Stimulated activated CD4-positive, alpha-beta T cell treated with anti-CD3 and anti-CD28 coated beads, Interleukin-4, amount 100 ng/mL, for 48 hours (primary cell): ENCODE results near the gene HNRNPA3.
A peak's percentile ranks its signal among the peaks of the same experiment; 100 is the strongest.
"Not testable (repeated sequence)": the region's sequence is repeated elsewhere in the genome, so short reads cannot be mapped to it uniquely, and the experiment has no call there.

Experiments
- DNase-seq, 2 donors: peaks; one replicate each; pipeline ENCODE4 v3.0.0-alpha.2; 2020; ENCODE audit warnings: low read depth in 2 of 2

The HNRNPA3 gene

DNA sequence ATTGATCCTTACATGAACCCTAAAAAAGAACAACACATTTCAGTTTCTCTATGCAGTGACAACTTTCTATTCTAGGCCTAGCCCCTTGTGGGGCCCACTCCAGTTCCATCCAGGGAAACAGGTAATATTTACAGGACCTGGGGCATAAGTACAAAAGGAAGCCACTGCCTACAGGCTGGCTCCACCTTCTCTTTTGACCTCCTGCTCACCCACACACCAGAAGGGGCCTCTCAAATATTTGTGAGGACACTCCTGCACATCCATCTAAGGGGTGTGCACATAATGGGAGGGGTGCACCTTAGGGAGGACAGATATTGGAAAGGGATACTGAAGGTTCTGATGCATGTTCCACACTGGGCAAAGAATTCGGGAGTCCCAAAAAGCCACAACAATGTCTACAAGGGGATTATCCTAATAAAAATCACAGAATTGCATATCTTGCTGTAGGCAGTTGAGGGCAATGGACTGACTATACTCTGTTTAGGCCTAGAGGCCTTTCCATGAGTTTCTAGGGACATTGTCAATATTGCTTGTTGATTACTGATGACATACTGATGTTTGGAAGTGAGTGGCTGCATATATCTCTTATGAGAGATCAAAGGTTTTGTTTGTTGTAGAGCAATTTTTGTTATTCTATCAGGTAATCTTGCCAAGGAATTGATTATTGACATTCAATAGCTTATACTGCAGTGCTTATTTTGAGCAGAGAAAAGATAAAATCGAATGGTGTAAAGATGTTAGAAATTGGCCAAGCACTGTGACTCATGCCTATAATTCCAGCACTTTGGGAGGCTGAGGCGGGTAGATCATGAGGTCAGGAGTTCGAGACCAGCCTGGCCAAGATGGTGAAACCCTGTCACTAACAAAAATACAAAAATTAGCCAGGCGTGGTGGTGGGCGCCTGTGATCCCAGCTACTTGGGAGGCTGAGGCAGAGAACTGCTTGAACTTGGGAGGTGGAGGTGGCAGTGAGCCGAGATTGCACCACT lies 23.8 kb upstream of the HNRNPA3 start:
- no peak for DNase-seq

DNA sequence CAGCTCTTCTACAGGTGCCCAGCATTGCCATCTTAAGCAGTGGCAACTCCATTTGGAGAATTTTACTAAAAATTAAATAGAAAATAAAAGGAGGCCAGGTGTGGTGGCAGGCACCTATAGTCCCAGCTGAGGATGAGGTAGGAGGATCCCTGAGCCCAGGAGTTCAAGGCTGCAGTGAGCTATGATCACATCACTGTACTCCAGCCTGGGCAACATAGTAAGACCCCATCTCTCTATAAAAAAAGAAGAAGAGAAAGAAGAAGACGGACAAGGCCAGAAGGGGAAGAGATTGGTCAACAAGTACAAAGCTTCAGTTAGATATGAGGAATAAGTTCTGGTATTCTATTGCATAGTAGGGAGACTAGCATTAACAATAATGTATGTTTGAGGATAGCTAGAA lies 21.7 kb upstream of the HNRNPA3 start:
- no peak for DNase-seq

DNA sequence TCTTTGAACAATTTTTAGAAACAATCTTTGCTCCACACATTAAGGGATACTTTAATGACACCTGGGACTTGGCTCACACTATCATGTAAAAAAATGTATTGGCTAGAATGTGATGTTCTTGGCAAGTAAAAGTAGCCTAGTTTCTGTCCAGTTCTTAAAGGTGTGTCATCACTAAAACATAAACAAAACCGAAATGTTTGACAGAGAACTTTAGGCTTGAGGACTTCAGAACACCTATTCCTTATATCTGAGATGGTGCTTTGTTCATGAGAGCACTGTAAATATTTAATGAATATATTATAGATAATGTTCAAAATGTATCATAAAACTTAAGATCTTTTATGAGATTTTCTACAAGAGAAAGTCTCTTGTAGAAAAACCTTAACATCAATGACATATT lies 19.8 kb upstream of the HNRNPA3 start:
- no peak for DNase-seq

DNA sequence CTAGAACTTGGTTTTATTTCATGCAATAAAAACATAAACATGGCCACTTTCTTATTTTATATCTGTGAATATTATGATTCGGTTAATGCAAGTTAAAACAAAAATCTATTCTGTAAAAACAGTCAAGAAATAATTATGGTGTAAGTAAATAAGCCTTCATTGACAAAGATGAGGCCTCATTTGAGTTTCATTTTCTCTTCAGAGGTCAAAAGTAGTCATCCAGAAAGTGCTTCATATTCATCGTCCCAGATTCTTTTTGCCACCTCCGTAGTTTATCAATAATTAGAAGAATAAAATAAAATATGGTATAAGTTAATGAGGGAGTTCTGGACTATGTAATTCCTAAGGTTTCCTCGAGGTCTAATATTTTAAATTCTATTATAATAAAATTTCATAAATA lies 19.4 kb upstream of the HNRNPA3 start:
- no peak for DNase-seq

DNA sequence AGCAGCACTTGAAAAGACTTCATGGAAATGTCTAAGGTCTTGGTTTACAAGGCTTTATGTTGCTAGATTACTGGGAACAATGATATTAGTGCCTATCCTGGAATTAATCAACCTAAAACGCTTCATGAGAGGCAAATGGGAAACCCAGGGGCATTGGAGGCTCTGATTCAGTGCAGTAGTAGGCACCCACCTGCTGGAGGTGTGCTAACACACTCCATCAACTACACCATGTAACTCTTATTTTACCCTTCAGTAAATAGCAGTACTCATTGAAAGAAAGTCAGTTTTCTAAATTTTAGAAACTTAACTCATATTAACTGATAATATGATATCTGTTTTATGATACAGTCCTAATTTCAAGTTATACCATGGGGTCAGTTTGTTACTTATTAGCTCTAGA lies 17.4 kb upstream of the HNRNPA3 start:
- no peak for DNase-seq

DNA sequence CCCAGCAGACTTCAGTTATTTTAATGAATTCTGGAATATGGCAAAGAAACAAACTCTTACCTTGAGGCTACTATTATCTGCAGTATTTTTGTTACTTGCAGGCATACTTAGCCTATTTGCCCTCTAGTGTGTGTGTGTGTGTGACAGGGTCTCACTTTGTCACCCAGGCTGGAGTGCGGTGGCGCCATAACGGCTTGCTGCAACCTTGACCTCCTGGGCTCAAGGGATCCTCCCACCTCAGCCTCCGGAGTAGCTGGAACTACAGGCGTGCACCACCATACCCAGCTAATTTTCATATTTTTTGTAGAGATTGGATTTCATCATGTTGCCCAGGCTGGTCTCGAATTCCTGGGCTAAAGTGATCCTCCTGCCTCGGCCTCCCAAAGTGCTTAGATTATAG lies 12.2 kb upstream of the HNRNPA3 start:
- DNase-seq: not testable (repeated sequence)

DNA sequence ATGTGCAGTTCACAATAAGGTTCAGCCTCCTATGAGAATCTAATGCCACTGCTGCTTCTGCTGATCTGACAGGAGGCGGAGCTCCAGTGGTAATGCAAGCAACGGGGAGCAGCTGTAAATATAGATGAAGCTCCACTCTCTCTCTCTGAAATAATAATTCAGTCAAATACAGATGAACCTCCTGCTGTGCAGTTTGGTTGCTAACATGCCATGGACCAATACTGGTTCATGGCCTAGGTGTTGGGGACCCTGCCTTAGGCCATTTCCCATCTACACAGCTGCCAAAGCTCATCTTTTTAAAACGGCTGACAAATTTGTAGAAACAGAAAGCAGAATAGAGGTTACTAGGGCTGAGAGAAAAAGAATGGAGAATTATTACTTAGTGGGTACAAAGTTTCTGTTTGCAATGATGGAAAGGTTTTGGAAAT lies 10.7 kb upstream of the HNRNPA3 start:
- no peak for DNase-seq

DNA sequence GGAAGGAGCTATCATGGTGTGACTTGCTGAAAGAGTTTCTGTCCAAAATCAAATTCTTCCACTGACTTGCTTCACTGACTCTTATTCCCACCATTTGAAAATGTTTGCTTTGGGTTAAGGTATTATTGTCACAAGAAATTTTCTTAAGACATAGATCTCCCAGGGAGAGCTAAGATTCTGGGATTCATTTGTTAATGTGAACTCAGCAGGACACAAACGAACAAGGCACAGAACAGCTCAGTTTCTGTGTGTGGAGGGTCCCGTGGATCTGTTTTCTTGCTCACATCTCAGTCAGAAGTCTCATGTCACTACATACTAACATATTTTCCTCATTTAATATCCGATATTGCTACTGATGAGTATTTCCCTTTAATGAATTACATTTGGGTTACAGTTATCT lies 8.2 kb upstream of the HNRNPA3 start:
- DNase-seq: no peak

DNA sequence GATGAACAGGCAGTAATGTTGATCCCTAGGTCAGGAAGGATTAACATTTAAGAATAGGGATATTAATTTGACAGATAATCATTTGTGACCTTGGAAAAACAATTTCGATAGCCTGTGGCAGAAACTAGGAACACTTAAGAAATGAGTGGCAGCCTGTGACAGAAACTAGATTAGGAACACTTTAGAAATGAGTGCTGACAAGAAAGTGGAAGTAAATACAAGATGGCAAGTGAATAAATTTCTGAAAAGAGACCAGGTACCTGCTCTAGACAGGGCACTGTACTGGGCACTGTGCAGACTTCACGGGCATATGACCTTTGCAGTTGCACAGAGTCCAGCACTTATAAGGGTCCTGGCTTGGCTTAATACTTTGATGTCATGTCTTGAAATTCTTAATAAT lies 5.5 kb upstream of the HNRNPA3 start:
- no peak for DNase-seq

DNA sequence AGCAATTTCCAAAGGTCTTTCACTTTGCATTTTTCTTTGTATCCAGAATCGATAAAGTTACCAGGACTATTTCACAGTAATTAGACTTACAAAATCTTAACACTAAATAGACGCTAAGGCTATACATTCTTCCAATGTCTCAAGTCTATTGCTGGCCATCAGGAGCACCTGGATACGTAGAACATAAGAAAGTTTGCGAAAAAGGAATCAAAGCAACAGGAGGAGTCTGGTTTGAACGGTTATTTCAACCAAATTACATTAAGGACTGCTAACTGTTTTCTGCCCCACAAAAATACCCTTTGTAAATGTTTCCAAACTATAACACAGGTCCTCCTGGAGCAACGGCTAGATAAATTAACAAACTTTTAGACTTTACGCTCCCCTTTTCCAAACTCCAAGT lies 1.4 kb upstream of the HNRNPA3 start:
- DNase-seq: no peak

DNA sequence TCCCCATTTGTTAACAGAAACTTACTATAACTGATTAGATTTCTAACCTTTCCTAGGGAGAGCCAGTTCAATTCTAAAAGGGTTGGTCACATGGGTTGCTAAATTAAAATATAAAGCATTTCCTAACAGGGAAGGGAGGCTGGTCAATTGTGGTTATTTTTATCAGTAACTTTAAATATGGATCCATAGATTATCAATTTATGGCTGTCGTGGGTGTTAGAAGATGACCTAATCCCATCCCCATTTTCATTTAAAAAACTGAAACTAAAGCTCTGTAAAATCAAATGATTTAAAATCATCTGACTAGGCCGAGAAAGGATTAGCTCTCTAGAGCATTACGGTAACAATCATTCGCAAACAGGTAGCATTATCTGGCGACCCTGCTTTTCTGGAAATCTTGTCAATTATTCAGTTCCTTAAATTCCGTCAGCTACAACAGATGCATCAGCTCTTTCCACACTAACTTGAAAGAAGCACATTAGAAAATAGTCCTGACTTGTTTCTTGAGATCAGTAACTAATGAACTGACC lies 953 bp upstream of the HNRNPA3 start:
- no peak for DNase-seq

DNA sequence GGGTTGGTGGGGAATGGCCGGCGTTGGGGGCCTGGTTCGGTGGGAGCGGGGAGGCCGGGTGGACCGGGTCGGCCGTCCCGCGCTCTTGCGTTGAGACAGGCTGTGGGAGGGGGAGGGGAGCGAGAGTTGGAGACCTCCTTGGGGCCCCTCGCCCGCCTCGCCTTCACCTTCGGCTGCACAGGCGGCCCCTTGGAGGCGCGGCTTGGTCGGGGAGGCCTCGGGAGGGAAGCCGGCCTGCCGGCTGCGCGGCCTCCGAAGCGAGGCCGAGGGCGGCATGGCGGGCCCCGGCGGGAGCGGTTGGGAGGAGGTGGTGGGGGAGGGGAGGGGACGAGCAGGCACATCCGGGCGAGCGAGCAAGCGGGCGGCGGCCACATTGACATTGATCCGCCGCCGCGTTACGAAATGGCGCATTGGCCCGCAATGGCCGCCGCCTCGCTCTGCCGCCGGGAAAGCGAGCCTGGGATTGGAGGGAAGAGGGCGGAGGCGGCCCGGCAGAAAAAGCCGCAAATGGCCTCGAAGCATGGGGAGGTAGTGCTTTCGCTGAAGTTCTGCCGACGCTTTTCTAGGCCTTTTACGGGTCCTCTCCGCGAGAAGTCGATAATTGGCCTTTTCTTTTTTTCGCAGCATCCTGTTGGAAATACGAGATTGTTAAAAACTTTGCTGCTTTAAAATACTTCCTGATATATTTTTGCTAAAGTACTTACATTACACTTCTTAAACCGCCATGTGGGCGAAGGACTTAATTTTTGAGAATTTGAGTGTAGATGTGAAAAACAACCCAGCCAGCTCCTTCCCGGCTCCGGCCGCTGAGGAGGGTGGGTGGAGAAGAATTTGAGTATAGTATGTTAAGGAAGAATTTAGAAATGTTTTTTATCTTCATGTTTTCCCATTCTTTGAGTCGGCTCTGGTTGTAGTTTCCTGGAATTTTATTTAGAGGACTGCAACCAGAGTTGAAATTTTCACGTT lies 580 bp downstream of the HNRNPA3 start:
- DNase-seq: peak; percentile 91 to 92

DNA sequence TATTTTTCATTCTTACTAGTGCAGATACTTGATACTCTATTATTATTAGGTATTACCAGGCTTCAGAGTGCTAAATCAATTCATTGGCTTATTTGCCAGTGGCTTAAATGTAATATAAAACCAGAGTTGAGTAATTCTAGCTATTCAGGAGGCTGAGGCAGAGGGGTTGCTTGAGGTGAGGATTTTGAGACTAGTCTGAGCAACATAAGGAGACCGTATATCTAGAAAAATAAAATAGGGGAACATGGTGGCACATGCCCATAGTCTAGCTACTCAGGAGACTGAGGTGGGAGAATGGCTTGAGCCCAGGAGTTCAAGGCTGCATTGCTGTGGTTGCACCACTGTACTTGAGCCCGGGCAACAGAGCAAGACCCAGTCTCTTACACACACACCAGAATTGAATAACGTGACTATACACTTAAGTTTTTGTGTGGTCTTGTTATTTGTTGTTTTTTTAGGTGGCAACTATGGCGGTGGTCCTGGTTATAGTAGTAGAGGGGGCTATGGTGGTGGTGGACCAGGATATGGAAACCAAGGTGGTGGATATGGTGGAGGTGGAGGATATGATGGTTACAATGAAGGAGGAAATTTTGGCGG lies 4.8 kb downstream of the HNRNPA3 start:
- no peak for DNase-seq

DNA sequence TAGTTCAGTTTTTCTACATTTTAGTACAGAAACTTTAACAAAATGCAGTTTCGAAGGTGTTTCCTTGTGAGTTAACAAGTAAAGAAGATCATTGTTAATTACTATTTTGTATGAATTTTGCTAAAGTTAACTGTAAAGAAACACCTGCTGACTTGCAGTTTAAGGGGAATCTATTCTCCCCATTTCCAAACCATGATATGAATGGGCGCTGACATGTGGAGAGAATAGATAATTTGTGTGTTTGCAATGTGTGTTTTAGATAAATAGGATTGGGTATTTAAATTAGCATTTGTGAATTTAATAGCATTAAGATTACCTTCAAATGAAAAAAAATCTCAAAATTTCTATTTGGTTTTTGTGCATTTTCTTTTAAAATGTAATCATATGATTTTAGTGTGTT lies 7.2 kb downstream of the HNRNPA3 start:
- not testable (repeated sequence) for DNase-seq

DNA sequence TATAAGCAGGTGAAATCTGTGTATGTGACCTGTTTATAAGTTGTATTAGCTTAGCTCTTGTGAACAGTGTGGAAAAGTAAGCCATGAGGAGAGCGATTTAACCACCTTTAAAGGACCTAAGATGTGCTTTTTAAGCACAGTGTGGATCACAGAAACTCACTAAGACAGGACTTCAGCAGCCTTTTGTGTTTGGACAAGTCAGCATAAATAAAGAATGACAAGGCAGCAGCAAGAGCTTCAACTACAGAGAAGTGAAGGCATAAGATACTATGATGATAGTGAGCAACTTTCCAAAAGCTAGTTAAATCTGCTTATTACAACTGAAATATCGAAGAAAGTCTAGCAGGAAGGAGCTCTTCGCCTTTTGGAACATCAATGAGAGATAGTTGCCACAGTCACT lies 8.9 kb downstream of the HNRNPA3 start:
- no peak for DNase-seq

DNA sequence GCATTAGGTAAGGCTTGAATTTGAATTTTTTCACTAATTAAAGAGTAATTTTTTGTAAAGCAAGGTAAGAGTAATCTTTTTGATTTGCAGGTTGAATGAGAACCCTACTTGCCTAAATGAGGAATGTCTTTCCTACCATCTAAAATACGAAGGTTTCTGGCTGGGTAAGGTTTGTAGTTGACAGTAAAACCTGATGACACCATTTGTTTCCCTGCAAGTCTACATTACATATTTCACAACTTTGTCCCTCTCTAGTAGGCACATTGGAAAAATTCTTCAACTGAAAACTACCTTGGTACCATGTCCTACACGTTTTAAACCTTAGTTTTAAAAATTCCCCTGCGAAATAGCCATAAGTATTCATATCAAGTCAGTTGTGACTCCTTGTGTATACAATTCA lies 9.4 kb downstream of the HNRNPA3 start:
- no peak for DNase-seq

DNA sequence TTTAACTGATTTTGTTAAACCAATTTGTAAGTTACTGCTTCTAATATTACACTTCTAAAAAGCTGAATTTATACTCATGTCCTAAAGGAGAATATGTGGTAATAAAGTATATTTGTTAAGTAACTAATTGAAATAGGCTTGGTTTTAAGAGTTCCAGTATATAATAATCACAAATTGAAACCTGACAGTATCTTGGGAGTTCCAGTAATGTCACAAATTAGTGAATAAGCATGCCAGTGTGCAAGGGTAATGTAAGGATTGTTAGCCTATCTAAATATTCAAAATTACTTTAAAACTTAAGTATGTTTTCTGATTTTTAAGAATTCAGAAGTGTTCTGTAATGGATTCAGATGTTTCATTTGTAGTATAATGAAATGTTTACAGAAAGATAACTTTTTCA lies 10.8 kb downstream of the HNRNPA3 start:
- DNase-seq: not testable (repeated sequence)

DNA sequence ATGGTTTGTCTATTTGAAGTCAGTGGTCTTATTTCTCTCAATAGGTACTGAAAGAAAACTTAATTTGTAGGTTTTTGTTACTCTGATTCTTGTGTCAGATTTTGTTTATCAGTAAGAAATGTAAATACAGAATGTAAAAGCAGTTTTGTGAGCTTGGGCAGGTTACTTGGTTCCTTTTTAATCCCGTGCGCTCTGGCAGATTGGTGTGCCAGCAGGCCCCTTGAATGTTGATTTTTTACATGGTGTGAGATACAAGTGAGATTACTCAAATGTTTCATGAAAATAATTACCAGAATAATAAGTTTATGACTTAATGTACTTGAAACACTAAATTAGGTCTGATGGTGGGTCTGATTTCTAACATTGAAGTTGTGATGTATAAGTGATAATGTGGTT lies 13.4 kb downstream of the HNRNPA3 start:
- DNase-seq: no peak

DNA sequence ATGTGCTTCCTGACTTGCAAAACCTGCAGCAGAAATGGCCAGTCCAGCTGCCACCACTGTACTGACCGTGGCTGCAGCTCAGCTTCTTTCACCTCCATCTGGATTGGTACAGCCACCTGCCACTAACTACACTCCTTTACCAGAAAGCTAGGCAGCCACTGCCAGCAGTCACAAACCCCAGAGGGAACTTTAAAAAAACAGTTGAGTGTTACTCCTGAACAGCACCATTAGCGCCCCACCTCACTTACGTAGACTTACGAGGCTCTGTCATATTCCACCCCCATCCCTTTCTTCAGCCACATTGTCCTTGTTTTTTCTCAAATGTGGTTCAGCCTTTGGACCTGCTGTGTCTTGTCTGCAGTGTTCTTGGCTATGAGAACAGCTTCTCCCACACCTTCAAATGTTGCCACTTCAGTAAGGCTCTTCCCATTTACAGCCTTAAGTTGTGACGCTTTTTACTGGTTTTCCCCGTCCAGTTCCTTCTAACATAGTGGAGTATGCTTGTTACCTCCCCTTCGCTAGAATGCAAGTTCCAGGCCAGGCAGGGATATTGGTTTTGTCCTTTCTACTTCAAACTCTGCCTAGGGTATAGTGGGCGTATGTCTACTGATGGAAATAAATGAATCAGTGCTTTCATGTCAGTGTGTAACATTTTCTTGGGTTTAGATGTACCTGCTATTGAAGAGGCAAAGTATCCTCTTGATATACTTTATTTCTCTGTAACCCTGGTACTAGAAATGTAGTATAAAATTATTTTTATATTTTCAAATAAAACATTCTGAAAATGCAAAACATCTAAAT lies 17.0 kb downstream of the HNRNPA3 start:
- no peak for DNase-seq

DNA sequence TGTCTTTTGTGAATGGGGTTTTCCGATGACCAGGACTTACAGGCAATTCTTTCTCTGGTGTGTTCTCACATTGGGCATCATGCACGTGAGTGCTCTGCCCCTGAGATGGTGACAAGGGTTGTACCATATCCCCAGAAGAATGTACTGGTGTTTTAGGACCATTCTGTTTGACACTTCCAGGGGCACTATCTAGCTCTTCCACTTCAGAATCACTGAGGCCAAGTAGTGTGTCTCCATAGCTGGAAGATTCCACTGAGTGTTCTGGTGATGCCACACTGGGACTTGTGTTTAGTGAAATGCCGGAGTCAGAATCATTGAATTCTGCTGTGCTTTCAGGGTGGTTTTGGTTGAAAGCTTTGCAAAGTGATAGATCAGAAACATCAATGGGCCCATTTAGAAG lies 18.7 kb downstream of the HNRNPA3 start:
- no peak for DNase-seq

DNA sequence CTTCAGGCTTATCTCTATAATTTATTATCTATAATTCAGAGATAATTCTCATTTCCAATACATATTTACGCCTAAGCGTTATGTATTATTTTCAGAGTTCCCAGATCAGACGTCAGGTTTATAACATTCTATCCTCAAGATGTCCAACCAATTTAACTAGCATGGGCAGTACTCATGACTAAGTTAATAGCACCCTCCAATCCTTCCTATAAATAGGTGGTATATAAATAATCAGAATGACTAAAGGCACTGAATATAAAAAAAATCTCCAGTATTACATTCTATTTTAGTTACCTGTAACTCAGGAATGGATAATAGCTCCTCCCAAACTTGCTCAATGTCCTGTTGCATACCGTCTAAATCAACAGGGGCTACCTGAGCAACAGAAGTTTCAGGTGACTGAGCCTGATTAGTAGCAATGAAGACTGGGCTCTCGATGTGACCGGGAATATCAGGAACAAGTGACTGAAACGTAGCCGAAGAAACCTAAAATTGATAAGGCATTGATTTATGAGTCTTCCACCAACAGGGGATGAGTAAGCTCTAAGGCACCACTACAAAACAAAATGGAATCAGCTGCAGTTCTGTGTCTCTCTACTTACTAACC lies 19.6 kb downstream of the HNRNPA3 start:
- DNase-seq: no peak
